Brain pericyte (primary cell): ENCODE results near the gene PAPOLB.

ENCODE experiments used
- DNase-seq: peaks from one replicate; pipeline ENCODE4 v3.0.0-alpha.2; 2012; ENCODE audit warnings: low read depth, low spot score

The PAPOLB gene

GRCh38 chr7:4824120-4824775 lies 37.6 kb downstream of the PAPOLB start:
- no peak for DNase-seq

- DNase-seq, result no peak
Measured at GRCh38 chr7:4823441-4824119, 38.2 kb downstream of the PAPOLB start.

- no peak for DNase-seq
Measured at GRCh38 chr7:4822677-4823076, 39.2 kb downstream of the PAPOLB start.

- no peak for DNase-seq
Measured at GRCh38 chr7:4820967-4821471, 40.8 kb downstream of the PAPOLB start.

GRCh38 chr7:4820405-4820966 lies 41.3 kb downstream of the PAPOLB start:
- no peak for DNase-seq

GRCh38 chr7:4819560-4820404 lies 42.0 kb downstream of the PAPOLB start:
- DNase-seq, result no peak

- DNase-seq, result no peak
Measured at GRCh38 chr7:4818000-4818794, 43.6 kb downstream of the PAPOLB start.

- no peak for DNase-seq
Measured at GRCh38 chr7:4817178-4817901, 44.5 kb downstream of the PAPOLB start.

- DNase-seq, result no peak
Measured at GRCh38 chr7:4816419-4817080, 45.3 kb downstream of the PAPOLB start.

- no peak for DNase-seq
Measured at GRCh38 chr7:4815609-4816418, 46.0 kb downstream of the PAPOLB start.

- no peak for DNase-seq
Measured at GRCh38 chr7:4815121-4815520, 46.7 kb downstream of the PAPOLB start.

GRCh38 chr7:4814433-4814832 lies 47.4 kb downstream of the PAPOLB start:
- DNase-seq, result no peak

GRCh38 chr7:4809666-4810065 lies 52.2 kb downstream of the PAPOLB start:
- DNase-seq, result no peak

GRCh38 chr7:4809091-4809591 lies 52.7 kb downstream of the PAPOLB start:
- DNase-seq, result no peak

- DNase-seq, result no peak
Measured at GRCh38 chr7:4808565-4808964, 53.3 kb downstream of the PAPOLB start.

- no peak for DNase-seq
Measured at GRCh38 chr7:4808026-4808425, 53.8 kb downstream of the PAPOLB start.
